PC-9 (cell line): ENCODE results near the gene HEY2.

ENCODE experiments used
- EZH2 ChIP-seq: fragments of 200-600 bp; sonication (generic); IDR thresholded peaks from 2 replicates; pipeline ENCODE4 v1.8.0; 2017; ENCODE audit warnings: antibody characterized with exemption, low read depth
- TF ChIP-seq, protein P1 (sequence below): fragments of 200-600 bp; sonication (generic); conservative IDR thresholded peaks from 2 replicates; pipeline ENCODE4 v1.6.1; 2017; ENCODE audit warnings: mixed run types, antibody characterized with exemption, mild to moderate bottlenecking, moderate library complexity

DNA sequence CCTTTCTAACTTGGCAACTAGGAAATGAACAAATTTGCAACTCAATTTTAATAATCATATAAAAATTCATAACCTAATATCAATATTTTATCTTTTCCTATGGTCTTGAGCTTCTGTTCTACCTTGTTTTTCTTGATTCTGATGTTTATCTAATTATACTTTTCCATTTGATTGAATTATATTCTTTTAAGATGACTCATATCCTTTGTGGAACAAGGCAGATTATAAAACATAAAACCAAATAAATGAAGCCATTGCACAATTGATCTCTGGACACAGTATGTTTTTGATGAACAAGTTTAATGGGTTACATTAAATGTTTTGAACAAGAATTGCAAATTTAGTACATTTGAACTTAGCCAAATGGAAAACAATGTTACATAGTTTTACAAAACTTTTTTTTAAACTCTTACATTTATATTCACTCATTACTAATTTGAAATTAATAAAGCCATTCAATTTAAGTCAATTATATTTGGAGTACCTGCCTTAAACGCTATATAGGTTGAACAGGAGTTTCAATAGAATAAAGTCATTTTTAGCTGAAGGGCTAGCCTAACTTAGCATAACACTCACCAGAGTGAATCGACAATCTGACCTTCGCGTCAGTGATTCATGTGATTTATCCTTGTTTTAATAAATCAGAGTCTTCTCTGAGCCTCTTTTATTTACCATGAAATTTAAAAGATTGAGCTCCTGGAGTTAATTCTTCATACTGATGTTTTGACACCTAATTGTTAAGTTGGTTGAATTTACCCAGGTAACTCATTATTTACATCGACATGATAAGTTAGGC lies 45.1 kb downstream of the HEY2 start:
- TF ChIP-seq, protein P1, sequence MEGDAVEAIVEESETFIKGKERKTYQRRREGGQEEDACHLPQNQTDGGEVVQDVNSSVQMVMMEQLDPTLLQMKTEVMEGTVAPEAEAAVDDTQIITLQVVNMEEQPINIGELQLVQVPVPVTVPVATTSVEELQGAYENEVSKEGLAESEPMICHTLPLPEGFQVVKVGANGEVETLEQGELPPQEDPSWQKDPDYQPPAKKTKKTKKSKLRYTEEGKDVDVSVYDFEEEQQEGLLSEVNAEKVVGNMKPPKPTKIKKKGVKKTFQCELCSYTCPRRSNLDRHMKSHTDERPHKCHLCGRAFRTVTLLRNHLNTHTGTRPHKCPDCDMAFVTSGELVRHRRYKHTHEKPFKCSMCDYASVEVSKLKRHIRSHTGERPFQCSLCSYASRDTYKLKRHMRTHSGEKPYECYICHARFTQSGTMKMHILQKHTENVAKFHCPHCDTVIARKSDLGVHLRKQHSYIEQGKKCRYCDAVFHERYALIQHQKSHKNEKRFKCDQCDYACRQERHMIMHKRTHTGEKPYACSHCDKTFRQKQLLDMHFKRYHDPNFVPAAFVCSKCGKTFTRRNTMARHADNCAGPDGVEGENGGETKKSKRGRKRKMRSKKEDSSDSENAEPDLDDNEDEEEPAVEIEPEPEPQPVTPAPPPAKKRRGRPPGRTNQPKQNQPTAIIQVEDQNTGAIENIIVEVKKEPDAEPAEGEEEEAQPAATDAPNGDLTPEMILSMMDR = no peak
- no peak for TF ChIP-seq EZH2
